H1 (cell line): Measurements from ENCODE around the gene SPEF2. TPM values are rescaled to one million over a fixed set of nuclear protein-coding genes. Genes with fewer than 3 reads are reported as not detected.

ENCODE experiments used
- RNF2 ChIP-seq: fragments of 200-900, 300-1000 bp; sonication (generic); IDR thresholded peaks from 2 replicates; pipeline ENCODE4 v1.7.1; 2016; ENCODE audit warnings: borderline replicate concordance, low read depth, mild to moderate bottlenecking, antibody characterized with exemption, low read length; ENCODE audit not compliant: poor library complexity, severe bottlenecking; ENCODE audit errors: missing control alignments
- polyA plus RNA-seq, 7 experiments: library from polyadenylated mRNA; depleted of rRNA in 3 of 7; stranded (reverse) in 5 of 7; unstranded in 2 of 7; fragments of >200 nt in 5 of 7; fragments of 200-250 nt in 2 of 7; gene quantifications; 1 replicate in 5 of 7; 2 replicates in 1 of 7; 4 replicates in 1 of 7; pipeline versions ENCODE4 v1.2.1 to v1.2.3, GENCODE V29; 2011 to 2013; ENCODE audit warnings: missing spikeins in 2 of 7, mixed read lengths in 2 of 7
- total RNA-seq: library from RNA; stranded (reverse); fragmentation: NEBNext Ultra II Directional; extraction: Animal tissue kit (Norgen Biotek cat#: 25700); gene quantifications from 2 replicates; pipeline ENCODE4 v1.2.1, GENCODE V29; 2021

The SPEF2 gene
- total and polyA plus RNA-seq, 2 of the 8 experiments (the other 6 are each of a cell fraction or from before 2014, with no cell fraction given): 0.14 to 0.73 TPM

DNA sequence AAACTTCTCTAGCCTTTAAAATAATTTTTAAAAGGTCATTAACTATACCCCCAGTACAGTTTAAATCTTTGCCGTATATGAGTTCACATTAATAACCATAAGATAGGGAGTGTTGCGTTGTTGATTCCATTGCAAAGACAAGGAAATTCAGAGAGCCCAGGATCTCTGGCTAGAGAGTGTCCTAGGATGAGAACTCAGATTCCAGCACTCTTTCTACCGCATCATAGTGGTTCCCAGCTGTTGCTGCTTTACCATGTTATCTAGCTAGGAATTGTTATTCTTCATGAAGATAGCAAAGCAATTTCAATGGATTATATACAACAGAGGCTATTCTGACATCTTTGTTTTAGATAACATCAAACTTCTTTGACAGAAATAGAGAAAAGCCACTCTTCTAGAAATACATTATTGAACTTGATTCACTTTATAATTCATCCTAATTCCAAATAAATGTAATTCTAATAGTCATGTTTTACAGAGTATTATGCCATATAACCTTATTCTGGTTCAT lies 160.7 kb downstream of the SPEF2 start (continued):
- TF ChIP-seq RNF2: no peak
